ENCODE data around the gene NT5C3A.
A peak's percentile ranks its signal among the peaks of the same experiment; 100 is the strongest.

GRCh38 chr7:33050535-33051318, 11.8 kb downstream of the NT5C3A start:
- peak; percentile 51 to 70 for TF ChIP-seq CTCF (conservative IDR thresholded peaks at IDR 0.05 in 1 of 2, IDR thresholded peaks at IDR 0.05 in 1 of 2; ENCODE audit: extremely low read depth in 1 of 2, insufficient read depth in 1 of 2, low read depth in 1 of 2, low read length in 2 of 2)
- no peak for TF ChIP-seq EZH2 (IDR thresholded peaks at IDR 0.05; ENCODE audit: borderline replicate concordance, low read length)
